ENCODE results near the gene SEMA5B. TPM values are rescaled to one million over a fixed set of nuclear protein-coding genes. Genes with fewer than 3 reads are reported as not detected.

Gene SEMA5B
- polyA plus RNA-seq, 1 donor = 23.8 TPM

DNA sequence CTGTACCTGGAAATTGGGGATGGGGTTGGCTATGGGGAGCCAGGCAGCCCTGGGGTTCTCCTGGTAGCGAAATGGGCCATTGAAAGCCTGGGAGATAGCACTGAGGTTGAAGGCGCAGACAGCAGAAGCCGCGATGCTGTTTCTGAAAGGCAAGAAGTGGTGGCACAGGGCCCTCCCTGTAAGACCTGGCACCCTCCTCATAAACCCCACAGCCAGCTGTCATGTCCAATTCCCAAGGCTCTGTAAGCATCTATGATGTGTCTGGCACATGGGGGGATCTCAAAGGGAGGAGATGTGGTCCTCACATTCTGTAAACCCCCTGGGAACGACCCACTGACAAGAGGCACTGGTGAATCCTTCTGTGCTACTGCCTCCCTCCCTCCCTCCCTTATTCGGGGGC lies 104.0 kb downstream of the SEMA5B start:
- no peak for DNase-seq

DNA sequence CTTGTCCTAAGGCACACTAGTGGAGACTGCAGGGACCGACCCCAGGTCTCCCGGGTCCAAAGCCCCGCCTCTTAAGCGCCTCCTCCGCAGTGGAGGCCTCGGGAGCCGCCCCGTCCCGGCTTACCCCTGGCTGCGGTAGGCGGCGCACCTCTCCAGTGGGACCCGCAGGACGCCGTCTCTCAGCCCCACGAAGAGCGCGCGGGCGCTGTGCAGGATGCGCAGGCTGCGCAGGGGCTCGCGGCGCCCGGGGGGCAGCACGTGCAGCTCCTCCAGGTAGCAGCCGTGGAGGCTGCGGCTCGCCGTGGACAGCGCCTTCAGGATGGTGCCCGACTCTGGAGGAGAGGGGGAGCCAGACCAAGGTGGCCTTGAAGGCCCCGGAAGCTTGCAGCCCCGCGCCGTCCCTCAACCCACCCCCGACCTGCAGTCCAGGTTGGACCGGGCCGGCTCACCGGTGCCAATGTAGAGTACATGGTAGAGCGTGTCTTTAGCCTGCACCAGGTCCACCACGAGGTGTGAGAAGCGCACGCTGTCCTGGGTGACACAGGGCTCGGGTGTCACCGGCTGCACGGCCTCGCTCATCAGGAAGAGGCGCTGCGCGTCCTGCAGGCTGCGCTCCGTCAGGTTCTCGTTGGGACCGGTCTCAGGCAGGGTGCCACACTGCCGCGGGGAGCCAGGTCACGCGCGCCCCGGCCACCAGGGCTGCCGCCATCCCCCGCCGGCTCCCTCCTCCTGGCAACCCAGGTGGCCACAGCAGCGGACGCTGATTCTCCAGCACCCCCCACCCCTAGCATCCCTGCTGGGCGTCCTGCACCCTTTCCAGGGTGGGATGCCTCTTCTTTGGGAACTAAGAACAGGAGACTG lies 105.5 kb downstream of the SEMA5B start:
- DNase-seq = no peak

DNA sequence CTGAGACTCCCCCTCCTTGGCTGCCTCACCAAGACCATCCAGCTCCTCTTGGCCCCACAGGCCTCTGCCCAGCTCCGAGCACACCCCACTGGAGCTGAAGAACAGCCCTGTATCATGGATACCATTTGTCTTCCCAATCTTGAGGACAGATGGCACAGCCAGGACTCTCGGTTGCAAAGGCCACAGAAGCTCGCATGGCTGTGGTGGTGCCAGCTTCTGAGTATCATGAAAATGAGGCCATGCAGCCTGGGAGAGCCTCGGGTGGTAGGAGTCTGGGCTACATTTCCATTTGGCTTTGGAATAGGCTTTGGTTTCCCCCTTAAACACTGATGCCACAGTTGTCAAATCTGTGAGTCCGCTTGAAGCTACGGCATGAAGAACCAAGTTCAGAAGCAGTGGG lies 106.6 kb downstream of the SEMA5B start:
- DNase-seq = no peak

DNA sequence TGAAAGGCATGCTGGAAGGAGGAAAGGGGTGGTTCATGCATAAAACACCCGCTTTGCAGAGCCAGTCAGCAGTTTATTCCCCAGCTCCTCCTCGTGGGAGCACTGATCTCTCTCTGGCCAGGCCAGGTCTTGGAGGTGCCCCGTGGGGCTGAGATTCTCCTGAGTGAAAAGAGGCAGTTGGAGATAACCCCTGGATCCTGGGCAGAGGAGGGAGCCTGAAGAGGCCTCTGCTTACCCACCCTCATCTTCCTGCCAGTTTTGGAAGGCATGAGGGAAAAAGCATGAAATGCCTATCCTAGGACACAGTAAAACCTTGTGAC lies 108.3 kb downstream of the SEMA5B start:
- DNase-seq = no peak

DNA sequence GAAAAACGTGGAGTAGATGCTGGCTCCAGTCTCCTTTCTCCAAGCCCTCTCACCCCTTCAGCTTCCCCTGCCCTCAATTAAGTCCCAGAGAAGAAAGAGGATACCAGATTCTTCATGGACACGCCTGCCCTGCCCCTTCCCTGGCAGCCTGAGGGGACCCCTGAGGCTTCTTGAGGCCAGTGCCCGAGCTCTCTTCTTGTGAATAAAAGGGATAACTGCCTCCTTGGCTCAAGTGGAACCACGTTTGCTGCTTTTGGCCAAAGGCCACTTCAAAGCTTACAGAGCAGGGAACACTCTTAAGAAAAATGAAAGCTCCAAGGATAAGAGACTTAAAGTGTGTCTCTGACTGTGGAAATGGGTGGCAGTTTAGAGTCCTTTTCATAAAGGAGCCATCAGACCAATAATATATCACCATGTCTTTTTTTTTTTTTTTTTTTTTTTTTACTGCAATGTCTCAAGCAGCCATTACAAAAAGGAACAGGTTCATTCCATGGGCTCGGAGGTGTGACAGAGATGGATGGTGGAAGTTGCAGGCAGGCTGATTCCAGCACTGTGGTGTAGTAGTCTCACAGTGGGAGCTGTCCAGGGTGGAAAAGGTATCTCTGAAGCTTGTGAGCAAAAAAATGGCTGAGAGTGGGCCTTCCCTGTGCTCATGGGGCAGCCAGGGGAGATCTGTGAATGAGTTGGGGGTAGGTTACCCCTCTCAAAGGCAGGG lies 108.8 kb downstream of the SEMA5B start:
- DNase-seq = no peak

DNA sequence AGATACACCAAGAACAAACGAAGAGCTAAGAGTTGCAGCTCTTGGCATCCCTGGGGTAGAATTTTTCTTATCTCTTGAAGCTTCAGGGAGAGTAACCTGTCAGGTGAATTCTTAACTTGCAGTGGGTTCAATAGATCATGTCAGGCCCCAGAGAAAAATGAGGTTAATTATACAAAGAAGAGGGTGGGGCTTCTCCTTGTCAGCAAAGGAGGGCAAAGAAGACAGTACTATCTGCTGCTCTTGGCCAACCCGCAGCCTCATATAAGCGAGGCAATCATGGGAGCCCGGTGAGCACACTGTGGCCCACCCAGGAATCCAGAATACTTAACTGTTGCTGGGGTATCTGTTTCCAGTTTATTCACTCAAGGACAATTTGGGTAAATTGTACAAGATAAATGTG lies 110.2 kb downstream of the SEMA5B start:
- DNase-seq = no peak

DNA sequence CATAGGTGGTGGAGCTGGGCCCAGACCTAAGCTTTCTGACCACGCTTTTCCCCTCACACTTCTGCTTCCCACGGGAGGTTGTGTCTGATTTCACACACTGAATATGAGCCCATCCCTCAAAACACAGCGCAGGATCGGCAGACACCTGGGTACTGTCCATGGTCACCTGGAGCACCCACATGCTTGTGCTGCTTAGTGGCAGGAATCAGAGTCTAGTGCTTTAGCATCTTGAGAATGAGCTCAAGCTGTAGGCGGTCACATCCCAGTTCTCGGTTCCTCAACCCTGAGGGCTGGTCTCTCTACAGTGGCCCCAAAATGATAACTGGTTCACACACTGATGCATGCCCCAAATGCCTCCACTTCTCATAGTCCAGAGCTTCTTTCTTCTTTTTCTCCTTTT lies 111.0 kb downstream of the SEMA5B start:
- no peak for DNase-seq

DNA sequence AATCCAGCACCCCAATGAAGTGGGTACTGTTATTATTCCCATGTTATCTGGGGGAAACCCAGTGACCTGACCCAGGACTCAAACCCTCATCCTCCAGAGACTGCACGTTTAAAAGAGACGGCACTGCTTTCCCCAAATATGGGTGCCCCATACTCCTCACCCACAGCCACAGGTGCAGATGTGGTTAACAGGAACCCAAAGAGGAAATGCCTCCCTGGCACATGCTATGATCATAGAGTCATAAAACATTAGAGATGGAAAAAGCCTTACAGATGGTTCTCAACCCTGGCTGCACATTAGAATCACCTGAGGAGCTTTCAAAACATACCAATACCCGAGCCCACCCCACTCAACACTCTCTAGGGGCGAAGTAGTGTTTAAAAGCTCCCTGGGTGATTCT lies 111.5 kb downstream of the SEMA5B start:
- no peak for DNase-seq

DNA sequence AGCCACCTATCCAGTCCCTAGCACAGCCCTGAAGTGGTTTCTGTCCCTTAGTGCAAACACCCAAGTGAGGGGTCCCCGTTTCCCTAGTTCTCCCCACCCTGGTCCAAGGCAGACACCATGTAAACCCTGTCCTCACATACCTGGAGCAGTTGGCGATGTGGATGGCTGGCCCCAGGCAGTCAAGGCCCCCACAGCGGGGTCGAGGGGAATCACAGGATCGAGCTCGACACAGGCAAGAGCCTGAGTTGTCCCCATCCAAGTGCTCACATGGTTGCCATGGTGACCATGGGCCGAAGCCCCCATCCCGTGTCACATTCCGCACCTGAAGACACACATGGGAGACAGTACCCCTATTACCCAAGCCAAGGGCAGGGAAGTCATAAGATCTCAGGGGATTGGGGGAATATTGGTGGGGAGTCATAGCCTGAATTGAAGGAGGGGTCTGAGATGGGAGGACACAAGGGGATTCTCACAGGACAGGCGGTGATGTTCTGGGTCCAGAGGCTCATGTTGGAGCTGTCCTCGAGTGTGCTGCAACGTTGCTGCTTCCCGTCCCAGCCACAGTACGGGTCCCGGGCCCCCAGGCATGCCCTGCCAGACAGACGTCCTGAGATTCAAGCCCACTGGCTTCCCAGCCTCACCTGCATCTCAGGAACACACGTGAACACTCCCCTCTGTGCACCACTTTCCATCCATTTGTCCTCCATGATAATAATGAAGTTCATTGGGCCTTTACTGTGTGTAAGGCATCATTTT lies 112.1 kb downstream of the SEMA5B start:
- no peak for DNase-seq

DNA sequence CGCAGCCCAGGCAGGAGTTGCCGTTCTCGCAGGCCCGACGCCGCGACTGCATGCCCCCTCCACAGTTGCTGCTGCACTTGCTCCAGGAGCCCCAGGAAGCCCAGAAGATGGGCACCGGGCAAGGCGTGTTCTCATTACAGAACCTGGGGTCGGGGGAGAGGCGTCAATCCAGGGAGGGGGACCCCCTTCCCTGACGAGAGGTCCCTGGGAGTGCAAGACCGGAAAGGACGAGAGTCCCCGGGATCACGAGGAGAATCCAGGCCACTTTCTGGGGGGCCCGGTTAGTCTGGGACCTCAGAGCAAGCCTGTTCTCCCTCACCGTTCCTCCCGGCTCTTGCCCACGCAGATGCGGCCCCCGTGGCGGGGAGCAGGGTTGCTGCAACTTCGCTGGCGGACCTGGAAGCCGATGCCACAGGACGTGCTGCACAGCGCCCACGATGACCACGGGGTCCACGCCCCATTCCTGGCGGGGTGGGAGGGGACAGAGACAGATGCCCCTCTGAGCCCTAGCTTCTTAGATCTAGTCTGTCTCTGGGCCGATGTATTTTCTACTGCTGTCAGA lies 113.9 kb downstream of the SEMA5B start:
- no peak for DNase-seq

DNA sequence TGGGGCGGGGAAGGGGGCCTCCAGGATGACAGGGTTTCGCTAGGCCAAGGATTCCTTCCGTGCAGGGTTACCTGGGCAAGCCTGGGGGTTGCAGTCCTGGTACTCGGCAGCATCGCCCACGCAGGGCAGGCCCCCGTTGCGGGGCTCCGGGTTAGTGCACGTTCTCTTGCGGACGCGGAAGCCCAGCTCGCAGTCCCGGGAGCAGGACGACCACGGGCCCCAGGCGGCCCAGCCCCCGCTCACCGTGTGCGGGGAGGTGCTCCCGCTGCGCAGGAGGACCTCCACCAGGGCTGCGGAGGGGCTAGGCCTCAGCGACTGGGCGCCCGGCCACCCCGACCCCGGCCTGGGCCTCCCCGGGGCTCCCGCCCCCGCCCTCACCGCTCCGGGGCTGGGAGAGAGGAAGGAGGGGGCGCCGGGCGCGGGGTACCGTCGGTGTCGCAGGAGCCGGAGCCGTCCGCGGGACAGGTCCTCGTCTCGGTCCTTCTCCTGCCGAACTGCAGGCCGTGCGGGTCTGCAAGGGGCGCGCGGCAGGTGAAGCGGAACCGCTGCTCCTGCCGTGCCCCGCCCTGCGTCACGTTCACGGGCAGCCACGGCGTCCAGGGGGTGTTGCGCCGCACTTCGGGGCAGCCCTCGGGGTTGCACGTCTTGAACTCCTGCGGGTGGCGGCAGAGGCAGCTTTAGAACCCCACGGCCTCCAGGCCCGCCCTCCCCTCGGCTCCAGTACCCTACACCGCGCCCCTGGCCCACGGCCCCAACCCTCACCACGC lies 114.6 kb downstream of the SEMA5B start:
- no peak for DNase-seq

DNA sequence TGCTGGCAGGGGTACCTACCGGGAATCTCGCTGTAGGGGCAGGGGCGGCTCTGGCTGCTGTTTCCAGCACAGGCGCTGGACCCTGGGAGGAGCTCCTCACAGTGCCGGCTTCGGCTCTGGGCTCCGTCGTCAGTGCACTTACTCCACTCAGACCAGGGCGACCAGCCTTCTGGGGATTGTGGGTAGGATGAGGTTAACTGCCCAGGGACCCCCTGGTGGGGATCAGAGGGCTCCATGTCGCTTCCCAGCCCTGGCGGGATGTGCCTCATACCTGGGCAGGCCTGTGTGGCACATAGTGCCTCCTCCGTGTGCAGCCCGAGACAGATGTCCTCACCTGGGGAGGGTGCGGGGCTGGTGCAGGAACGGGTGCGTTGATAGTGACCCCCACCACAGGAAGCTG lies 115.7 kb downstream of the SEMA5B start:
- no peak for DNase-seq

DNA sequence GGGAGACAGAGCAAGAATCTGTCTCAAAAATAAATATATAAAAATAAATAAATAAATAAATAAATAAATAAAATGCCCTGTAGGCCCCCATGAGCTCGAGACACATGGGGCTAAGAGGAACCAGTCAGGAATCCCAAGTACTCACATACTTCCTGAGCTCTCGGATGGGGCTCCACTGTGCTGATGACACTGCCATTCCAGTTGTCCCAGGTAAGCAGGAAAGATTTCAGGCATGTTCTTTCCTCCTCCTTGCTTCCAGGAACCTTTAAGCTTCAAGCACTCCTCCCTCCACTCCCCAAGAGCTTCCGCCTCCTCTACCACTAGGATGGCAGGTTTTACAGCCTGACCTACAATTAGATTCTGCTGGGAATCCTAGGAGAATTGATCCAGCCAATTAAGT lies 119.3 kb downstream of the SEMA5B start:
- DNase-seq = no peak

DNA sequence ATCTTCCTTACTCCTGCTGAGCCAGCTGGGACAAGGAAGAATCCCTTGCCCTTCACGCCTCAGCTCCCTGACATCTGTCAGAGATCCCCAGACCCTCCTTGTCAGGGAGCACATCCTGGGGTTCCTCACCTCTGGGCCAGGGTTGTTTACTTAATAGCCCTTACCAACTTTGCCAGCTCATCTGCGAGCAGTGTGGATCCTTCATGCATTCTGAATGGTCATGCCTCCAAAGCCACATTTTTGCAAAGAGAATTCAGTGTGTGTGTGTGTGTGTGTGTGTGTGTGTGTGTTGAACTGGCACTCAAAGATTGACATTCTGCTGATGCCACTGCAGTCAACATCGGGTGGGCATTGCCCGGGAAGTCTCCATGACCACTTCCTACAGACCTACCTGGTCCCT lies 120.1 kb downstream of the SEMA5B start:
- no peak for DNase-seq

DNA sequence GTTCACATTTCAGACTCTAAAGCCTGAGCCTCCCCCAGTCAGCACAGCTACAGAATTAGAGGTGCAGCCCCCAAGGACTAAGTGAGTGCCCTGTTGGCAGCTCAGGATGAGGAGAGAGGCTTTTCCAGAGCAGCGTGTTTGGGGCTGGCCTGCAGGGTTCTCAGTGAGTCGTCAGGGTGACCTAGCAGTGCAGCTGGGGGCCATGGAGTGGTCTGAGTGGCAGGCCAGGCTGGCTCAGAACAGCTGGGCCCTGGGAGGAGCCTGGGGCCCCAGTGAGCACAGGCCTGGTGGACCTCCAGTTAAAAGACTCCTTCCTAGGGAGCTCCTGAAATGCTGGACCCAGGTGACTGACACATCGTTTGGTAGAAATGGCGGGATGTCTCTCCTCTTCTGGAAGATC lies 124.4 kb downstream of the SEMA5B start:
- DNase-seq = no peak

DNA sequence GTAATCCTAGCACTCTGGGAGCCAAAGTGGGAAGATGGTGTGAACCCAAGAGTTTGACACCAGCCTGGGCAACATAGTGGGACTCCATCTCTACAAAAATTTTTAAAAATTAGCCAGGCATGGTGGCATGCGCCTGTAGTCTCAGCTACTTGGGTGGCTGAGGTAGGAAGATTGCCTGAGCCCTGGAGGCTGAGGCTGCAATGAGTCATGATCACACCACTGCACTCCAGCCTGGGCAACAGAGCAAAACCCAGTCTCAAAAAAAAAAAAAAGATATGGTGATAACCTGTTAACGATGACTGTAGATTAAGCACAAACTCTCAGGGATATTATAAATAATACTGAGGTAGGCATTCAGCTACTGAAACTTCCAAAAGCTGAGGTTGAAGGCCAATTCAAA lies 125.2 kb downstream of the SEMA5B start:
- no peak for DNase-seq

DNA sequence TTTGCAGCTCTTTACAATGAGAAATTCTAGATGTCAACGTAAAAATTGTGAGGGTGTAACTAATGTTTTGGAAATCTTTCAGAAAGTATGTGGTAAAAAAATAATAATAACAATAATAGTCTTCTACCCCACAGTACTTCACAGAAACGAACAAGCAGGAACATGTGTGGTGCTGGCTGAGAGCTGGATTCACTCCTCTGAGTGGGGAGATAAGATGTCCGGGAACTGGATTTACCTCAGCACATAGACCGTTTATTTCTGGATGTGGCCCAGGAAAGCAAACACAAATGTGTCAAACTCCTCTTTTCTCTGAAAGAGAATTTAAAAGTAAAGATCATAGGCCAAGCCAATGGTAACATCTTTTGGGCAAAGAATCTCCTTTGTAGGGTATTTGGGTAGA lies 129.3 kb downstream of the SEMA5B start:
- no peak for DNase-seq

DNA sequence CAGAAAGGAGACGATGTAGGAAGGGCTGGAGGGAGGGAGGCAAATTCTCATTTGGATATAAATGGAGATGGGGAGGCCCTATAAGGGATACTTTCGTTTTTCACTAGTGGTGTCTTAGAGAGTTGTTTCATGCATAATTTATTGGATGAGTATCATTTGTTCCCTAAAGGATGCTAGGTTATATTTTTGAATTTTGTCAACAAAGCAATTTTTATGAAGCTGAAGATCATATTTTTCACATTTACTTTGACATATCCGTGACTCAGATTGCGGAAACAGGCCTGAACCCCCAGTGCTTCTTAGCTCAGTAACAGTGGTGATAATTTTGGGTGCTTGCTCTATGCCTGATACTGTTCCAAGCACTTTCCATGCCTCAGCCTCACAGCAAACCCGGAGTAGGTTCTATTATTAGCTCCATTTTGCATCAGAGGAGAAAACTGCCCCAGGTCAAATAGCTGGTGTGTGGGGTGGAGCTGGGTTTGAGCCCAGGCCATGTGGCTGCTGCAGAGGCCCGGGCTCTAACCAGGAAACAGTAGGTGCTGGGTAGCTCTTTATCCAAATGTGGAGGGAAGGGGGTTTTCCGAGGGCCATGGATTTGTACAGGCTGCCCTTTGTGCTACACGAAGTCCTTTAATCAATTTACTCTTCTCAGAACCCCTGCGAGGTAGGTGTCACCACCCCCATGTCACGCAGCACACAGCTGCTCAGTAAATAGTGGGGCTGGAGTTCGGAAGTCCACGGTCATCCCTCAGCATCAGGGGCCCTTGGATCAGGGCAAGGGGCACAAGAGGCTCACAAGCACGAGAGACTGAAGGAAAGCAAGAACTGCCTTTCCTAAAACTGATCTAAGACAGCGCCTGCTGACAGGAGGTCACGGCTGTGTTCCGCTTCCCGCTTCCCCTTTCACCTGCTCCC lies 133.6 kb downstream of the SEMA5B start:
- no peak for DNase-seq

DNA sequence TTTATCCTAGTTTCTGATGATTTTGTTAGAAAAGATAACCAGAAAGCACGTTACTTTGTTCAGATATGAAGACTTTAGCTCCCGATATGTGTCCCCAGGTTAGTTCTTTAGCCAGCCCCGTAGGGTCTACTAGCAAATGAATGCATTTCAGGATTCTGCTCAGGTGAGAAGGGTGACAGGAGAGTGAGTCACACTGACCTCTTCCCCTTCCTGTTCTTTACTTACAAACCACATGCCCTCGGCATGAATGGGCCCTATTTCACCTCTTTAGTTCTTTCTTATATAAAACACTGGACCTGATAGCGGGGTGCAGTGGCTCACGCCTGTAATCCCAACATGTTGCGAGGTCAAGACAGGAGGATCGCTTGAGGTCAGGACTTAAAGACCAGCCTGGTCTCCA lies 134.3 kb downstream of the SEMA5B start:
- DNase-seq = no peak

DNA sequence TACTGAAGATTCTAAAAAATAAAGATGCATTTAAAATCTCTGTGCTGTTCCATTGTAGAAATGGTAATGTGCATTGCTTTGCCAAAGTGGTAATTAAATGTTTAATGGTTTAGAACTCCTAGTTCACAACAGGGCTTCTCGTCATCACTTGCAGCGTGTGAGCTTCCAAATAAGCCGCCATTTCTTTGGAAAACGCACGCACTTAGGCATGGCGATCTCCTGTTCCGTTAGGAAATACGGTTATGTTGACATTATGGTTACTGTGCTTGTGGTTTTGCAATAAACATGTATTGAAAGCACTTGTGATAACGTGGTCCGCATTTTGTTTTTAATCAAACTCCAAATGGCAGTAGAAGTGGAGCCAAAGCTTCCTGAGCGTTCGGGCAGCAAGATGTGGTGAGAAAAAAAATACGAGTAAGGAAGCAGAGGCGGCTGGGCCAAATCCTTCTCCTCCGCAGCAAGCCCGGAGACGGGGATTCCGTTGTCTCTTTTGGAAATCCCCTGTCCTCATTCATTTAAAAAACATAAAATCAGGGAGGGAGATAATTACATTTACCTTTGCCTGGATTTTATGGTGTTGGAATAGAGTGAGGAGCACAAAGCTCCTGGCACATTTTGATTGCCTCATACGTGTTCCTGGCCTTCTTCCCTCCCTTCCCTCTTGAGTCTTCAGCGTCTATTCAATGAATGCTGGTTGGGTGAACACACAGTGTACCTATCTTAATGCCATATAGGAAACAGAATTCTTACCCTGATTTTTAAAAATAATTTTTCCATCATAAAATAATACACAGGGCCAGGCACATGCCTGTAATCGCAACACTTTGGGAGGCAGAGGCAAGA lies 135.2 kb downstream of the SEMA5B start:
- DNase-seq = no peak
